Measurements from ENCODE around the gene ZSCAN21. TPM values are rescaled to one million over a fixed set of nuclear protein-coding genes. Genes with fewer than 3 reads are reported as not detected.

Gene ZSCAN21
- total and polyA plus RNA-seq, 8 donors = 6.5 to 27.1 (median 24.1) TPM

- peak overlapping the region; percentile 72 to 83 for H3K27ac ChIP-seq
- peaks cover 0 to 27% of the 10 kb centered on the region in 2 donors for H3K4me1 ChIP-seq
- H3K36me3 ChIP-seq = peaks cover 0 to 30% of the 10 kb centered on the region in 2 donors
- ATAC-seq (no peak), DNase-seq (no peak)
- intact Hi-C loops (cut with DNase I) = no loop called here
- TF ChIP-seq CTCF (IDR thresholded peaks at IDR 0.05) = no peak
- H3K27me3 ChIP-seq = no peaks in the 10 kb centered on the region
- no peaks in the 10 kb centered on the region for H3K9me3 ChIP-seq
- H3K4me3 ChIP-seq = peak overlapping the region; percentile 88 to 90
These were observed 38.6 kb downstream of the ZSCAN21 start for GRCh38 chr7:100088095-100088620.

DNA sequence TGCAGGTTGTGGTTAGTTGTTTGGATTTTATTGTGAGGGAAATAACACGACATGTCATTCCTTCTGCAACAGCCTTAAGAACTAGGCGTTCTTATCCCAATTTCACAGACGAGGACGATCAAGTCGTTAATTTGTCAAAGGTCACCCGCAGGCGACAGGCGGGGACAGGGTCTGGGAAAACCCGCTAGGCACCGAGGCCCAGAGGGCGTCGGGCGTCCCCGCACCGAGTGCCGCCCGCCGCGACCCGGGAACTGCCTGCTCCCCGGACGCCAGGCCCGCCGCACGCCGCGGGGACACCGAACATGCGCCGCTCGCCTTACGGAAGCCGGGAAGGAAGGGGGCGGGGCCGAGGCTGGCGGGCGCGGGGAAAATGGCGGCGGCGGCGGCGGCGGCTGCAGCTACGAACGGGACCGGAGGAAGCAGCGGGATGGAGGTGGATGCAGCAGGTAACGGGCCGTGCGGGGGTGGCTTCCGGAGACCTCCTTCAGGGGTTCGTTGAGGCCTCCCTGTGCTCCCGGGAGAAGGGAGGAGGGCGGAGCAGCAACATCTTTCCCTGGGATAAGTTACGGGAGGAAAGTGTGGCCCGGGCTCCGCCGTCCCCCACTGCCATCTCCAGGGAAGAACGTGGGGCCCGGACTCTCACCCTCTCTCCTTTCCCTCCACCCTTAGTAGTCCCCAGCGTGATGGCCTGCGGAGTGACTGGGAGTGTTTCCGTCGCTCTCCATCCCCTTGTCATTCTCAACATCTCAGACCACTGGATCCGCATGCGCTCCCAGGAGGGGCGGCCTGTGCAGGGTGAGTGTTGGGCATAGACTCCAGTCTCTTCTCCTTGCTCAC lies 39.3 kb downstream of the ZSCAN21 start, which contains the start of gene COPS6:
COPS6 (plus strand) TSS at position 349 of the 837 bp plus-strand sequence; CDS start at position 371, 22 bp downstream.
- TF ChIP-seq CTCF (IDR thresholded peaks at IDR 0.05) = no peak
- no peaks in the 10 kb centered on the region for H3K9me3 ChIP-seq
- DNase-seq (peak; percentile 75 to 98 (median 80)), ATAC-seq (peak; percentile 93)
- intact Hi-C loops (cut with DNase I) = no loop called here
- peak within 1 kb of the TSS; percentile 72 to 83 for H3K27ac ChIP-seq
- no peaks in the 10 kb centered on the region for H3K27me3 ChIP-seq
- H3K36me3 ChIP-seq = peaks cover 0 to 36% of the 10 kb centered on the region in 2 donors
- peak within 1 kb of the TSS; percentile 88 to 90 for H3K4me3 ChIP-seq
- peaks cover 0 to 32% of the 10 kb centered on the region in 2 donors for H3K4me1 ChIP-seq

DNA sequence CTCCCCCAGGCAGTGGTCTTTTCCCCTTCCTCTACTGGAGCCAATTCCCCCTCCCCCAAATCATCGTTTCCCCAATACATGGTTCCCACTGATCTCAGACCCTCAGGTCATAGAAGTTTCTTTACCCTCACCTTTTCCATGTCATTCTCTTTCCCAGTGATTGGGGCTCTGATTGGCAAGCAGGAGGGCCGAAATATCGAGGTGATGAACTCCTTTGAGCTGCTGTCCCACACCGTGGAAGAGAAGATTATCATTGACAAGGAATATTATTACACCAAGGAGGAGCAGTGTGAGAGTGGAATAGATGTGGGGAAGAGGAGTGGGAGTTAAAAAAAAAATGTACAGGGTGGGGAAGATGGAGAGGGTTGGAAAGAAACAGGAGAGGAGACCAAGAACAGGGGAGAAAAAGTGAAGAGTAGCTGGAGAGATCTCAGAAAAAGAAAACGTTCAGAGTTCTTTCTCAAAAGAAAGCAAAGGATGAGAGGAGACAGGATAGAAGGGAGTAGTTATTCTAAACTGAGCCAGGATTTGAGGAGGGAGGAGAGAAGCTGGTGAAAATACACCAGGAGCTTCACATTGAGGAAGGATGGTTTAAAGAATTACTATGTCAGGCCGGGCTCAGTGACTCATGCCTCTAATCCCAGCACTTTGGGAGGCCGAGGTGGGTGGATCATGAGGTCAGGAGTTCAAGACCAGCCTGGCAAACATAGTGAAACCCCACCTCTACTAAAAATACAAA lies 40.1 kb downstream of the ZSCAN21 start:
- intact Hi-C loops (cut with DNase I) = no loop called here
- ATAC-seq (no peak), DNase-seq (no peak)
- no peaks in the 10 kb centered on the region for H3K9me3 ChIP-seq
- H3K27ac ChIP-seq = peak overlapping the region; percentile 72 to 83
- H3K4me1 ChIP-seq = peaks cover 0 to 32% of the 10 kb centered on the region in 2 donors
- no peaks in the 10 kb centered on the region for H3K27me3 ChIP-seq
- peaks cover 0 to 44% of the 10 kb centered on the region in 2 donors for H3K36me3 ChIP-seq
- no peak for TF ChIP-seq CTCF (IDR thresholded peaks at IDR 0.05)
- peak overlapping the region; percentile 88 to 90 for H3K4me3 ChIP-seq

- peaks cover 9 to 56% of the 10 kb centered on the region in 2 donors for H3K36me3 ChIP-seq
- no peak overlapping the region for H3K27ac ChIP-seq
- H3K4me1 ChIP-seq = peaks cover 0 to 32% of the 10 kb centered on the region in 2 donors
- ATAC-seq = no peak
- H3K4me3 ChIP-seq = no peak overlapping the region
- DNase-seq = no peak
- TF ChIP-seq CTCF (IDR thresholded peaks at IDR 0.05) = no peak
- intact Hi-C loops (cut with DNase I) = no loop called here
- no peaks in the 10 kb centered on the region for H3K9me3 ChIP-seq
- H3K27me3 ChIP-seq = no peaks in the 10 kb centered on the region
These were observed 41.2 kb downstream of the ZSCAN21 start for GRCh38 chr7:100090527-100091410.

Measured in left lung (tissue), 10 donors.